Endothelial cell of umbilical vein (primary cell): ENCODE measurements around the gene CYP2A6.

ENCODE experiments used
- CTCF ChIP-seq, 2 donors: IDR thresholded peaks; 1 replicate in 1 of 2; 2 replicates in 1 of 2; pipeline ENCODE4 v1.5.1; 2011; ENCODE audit warnings: low read length in 2 of 2, mild to moderate bottlenecking in 2 of 2, moderate library complexity in 2 of 2, control low read depth in 1 of 2, inconsistent platforms in 1 of 2, low read depth in 1 of 2; ENCODE audit not compliant: insufficient read depth in 1 of 2; ENCODE audit errors: extremely low read depth in 1 of 2
- EZH2 ChIP-seq: IDR thresholded peaks from 2 replicates; pipeline ENCODE4 v1.6.1; 2012; ENCODE audit warnings: borderline replicate concordance, low read depth, mild to moderate bottlenecking, moderate library complexity, low read length, inconsistent platforms; ENCODE audit not compliant: severe bottlenecking

DNA sequence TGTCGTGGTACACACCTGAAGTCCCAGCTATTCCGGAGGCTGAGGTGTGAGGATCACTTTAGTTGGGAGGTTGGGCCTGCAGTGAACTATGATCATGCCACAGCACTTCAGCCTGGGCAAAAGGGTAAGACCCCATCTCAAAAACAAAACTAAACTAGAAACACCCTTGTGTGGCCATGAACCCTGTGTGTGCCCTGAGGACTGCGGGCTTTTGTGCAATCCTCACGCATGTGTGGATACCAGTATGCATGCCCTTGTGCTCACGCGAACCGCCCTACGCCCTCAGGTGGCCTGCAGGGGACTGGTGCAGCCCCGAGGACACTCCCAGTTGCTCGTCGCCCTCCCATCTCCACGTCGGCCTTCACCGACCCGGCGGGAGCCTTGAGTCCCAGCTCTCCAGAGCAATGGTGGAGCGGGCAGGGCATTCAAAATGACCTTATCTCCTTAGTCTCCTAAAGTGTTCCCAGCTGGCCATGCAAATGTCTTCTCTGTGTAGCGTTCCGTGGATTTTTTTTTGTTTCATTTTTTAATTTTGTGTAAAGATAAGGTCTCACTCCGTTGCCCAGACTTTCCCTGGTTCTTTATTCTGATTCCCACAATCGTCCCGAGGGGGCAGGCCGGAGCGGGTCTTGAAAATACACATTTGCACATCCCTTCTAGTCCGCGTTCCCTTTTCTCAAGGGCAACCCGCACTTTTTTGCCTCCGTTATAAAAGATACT is 52.1 kb downstream of the CYP2A6 start:
- TF ChIP-seq EZH2 (no peak), CTCF (IDR thresholded peaks at IDR 0.05; ENCODE audit: extremely low read depth in 1 of 2, insufficient read depth in 1 of 2, low read depth in 1 of 2, low read length in 2 of 2) (peak; percentile 12 to 32)
